ENCODE measurements around the gene HDAC11.
"Not testable (repeated sequence)": the region's sequence is repeated elsewhere in the genome, so short reads cannot be mapped to it uniquely, and the experiment has no call there.

GRCh38 chr3:13430411-13430875, 49.7 kb upstream of the HDAC11 start:
- TF ChIP-seq EZH2 (IDR thresholded peaks at IDR 0.05; ENCODE audit: low read length, missing control alignments); CTCF (conservative IDR thresholded peaks at IDR 0.05 in 1 of 2, IDR thresholded peaks at IDR 0.05 in 1 of 2; ENCODE audit: low read depth in 1 of 2, low read length in 2 of 2): not testable (repeated sequence)

Data from fibroblast of lung (primary cell).